GM12874 (cell line): ENCODE data around the gene TTPAL.

Experiments used
- CTCF ChIP-seq: IDR thresholded peaks from 2 replicates; pipeline ENCODE4 v1.5.1; 2011; ENCODE audit warnings: low read depth, mild to moderate bottlenecking, control low read depth, low read length, moderate library complexity; ENCODE audit not compliant: insufficient read depth

The TTPAL gene

GRCh38 chr20:44456611-44457010 is 19.1 kb upstream of the TTPAL start:
- no peak for TF ChIP-seq CTCF

DNA sequence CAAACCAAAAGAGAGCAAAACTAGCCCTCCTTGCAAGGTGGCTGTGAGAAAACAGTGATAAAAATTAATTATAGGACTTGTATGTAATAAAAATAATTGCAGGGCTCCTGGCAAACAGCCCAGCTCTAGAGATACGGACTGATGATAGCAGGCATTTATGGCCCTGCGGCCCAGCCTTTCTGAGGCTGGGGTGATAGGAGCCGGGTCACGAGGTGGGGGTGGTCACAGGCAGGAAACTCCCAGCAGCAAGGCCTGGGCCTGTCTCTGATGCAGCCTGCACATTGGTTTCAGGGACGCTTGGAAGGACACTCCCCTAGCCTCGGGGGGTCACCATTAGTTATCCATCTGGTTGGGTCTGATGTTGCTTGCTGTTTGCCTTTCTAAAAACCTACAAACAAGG is 18.7 kb upstream of the TTPAL start:
- no peak for TF ChIP-seq CTCF

GRCh38 chr20:44459271-44459670 is 16.4 kb upstream of the TTPAL start:
- TF ChIP-seq CTCF: no peak

GRCh38 chr20:44460795-44461141 is 14.9 kb upstream of the TTPAL start:
- peak; percentile 18; the same call in 1 of the 2 replicates for TF ChIP-seq CTCF

GRCh38 chr20:44461142-44461802 is 14.4 kb upstream of the TTPAL start:
- no peak for TF ChIP-seq CTCF

DNA sequence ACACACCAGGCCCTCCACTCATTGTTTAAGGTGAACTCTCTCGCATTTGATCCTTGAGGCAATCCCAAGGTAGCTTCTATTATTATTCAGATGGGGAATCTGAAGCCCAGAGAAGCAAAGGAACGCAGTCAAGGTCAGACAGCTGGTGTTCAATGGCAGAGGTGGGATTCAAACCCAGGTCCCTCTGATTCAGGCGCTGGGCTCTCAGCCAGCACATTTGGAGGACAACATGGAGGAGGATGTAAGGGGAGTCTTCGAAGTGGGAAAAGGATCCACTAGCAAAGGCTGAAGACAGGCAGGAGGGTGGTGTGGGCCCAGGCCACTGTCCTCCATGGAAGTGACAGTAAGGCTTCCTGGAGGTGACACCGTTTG is 13.9 kb upstream of the TTPAL start:
- TF ChIP-seq CTCF: no peak

- no peak for TF ChIP-seq CTCF
These were observed 12.2 kb upstream of the TTPAL start for GRCh38 chr20:44463466-44463865.
